Nephron (organoid): Measurements from ENCODE around the gene SMYD4.

ENCODE experiments used
- H3K27ac Mint-ChIP-seq, 3 experiments: 2 replicates each; pipeline ENCODE4 v1.8.0; 2020; ENCODE audit warnings: mixed read lengths in 3 of 3, mild to moderate bottlenecking in 2 of 3, moderate library complexity in 1 of 3
- H3K27me3 Mint-ChIP-seq: 2 replicates; pipeline ENCODE4 v1.8.0; 2021; ENCODE audit warnings: low read depth, mild to moderate bottlenecking, moderate library complexity, mixed read lengths
- H3K36me3 Mint-ChIP-seq: 2 replicates; pipeline ENCODE4 v1.8.0; 2020; ENCODE audit warnings: low read depth, mixed read lengths
- H3K4me1 Mint-ChIP-seq: 2 replicates; pipeline ENCODE4 v1.8.0; 2020; ENCODE audit warnings: mixed read lengths
- H3K4me3 Mint-ChIP-seq, 3 experiments: 2 replicates each; pipeline ENCODE4 v1.8.0; 2020; ENCODE audit warnings: mild to moderate bottlenecking in 3 of 3, mixed read lengths in 3 of 3, moderate library complexity in 2 of 3
- H3K9me3 Mint-ChIP-seq: 2 replicates; pipeline ENCODE4 v1.8.0; 2020; ENCODE audit warnings: mixed read lengths
- CTCF ChIP-seq, 3 experiments: fragments of 200-600 bp; sonication (generic); IDR thresholded peaks; one replicate each; pipeline ENCODE4 v1.5.0; 2021; ENCODE audit warnings: antibody characterized with exemption in 3 of 3; ENCODE audit not compliant: unreplicated experiment in 3 of 3

Gene SMYD4

GRCh38 chr17:1755252-1755826 lies 74.4 kb downstream of the SMYD4 start:
- no peaks in the 10 kb centered on the region for H3K9me3 Mint-ChIP-seq
- TF ChIP-seq CTCF (IDR thresholded peaks at IDR 0.05; ENCODE audit: unreplicated experiment in 3 of 3): no peak
- H3K4me3 Mint-ChIP-seq: no peak overlapping the region
- peak overlapping the region; percentile 76 to 90 (median 89) for H3K27ac Mint-ChIP-seq
- H3K4me1 Mint-ChIP-seq: peaks cover 13% of the 10 kb centered on the region
- no peaks in the 10 kb centered on the region for H3K36me3 Mint-ChIP-seq
- peaks cover 11% of the 10 kb centered on the region for H3K27me3 Mint-ChIP-seq

GRCh38 chr17:1754430-1755112 lies 75.1 kb downstream of the SMYD4 start:
- TF ChIP-seq CTCF (IDR thresholded peaks at IDR 0.05; ENCODE audit: unreplicated experiment in 3 of 3): no peak
- Mint-ChIP-seq H3K9me3 (no peaks in the 10 kb centered on the region), H3K4me3 (no peak overlapping the region), H3K4me1 (peaks cover 13% of the 10 kb centered on the region), H3K27me3 (peaks cover 11% of the 10 kb centered on the region), H3K36me3 (no peaks in the 10 kb centered on the region), H3K27ac (peak overlapping the region in 2 of 3 experiments; percentile 22 to 40)

- Mint-ChIP-seq H3K4me3 (no peak overlapping the region), H3K9me3 (no peaks in the 10 kb centered on the region), H3K27me3 (peaks cover 13% of the 10 kb centered on the region), H3K4me1 (peaks cover 13% of the 10 kb centered on the region), H3K36me3 (no peaks in the 10 kb centered on the region), H3K27ac (no peak overlapping the region)
- TF ChIP-seq CTCF (IDR thresholded peaks at IDR 0.05; ENCODE audit: unreplicated experiment in 3 of 3): no peak
These were observed 75.8 kb downstream of the SMYD4 start for GRCh38 chr17:1753767-1754429.

- Mint-ChIP-seq H3K4me3 (no peak overlapping the region), H3K4me1 (peaks cover 13% of the 10 kb centered on the region), H3K36me3 (no peaks in the 10 kb centered on the region), H3K27me3 (peaks cover 8% of the 10 kb centered on the region), H3K27ac (peak overlapping the region in 2 of 3 experiments; percentile 46 to 48), H3K9me3 (no peaks in the 10 kb centered on the region)
- TF ChIP-seq CTCF (IDR thresholded peaks at IDR 0.05; ENCODE audit: unreplicated experiment in 3 of 3): no peak
These were observed 77.1 kb downstream of the SMYD4 start for GRCh38 chr17:1752425-1753262.

- no peaks in the 10 kb centered on the region for H3K9me3 Mint-ChIP-seq
- peaks cover 2% of the 10 kb centered on the region for H3K4me1 Mint-ChIP-seq
- H3K36me3 Mint-ChIP-seq: no peaks in the 10 kb centered on the region
- H3K27ac Mint-ChIP-seq: no peak overlapping the region
- TF ChIP-seq CTCF (IDR thresholded peaks at IDR 0.05; ENCODE audit: unreplicated experiment in 3 of 3): no peak
- H3K4me3 Mint-ChIP-seq: no peak overlapping the region
- H3K27me3 Mint-ChIP-seq: peaks cover 8% of the 10 kb centered on the region
These were observed 79.1 kb downstream of the SMYD4 start for GRCh38 chr17:1750628-1751027.
